Neural cell (in vitro differentiated cells): ENCODE results near the gene IRAK2. TPM values are rescaled to one million over a fixed set of nuclear protein-coding genes. Genes with fewer than 3 reads are reported as not detected.

Source experiments
- H2AFZ ChIP-seq: fragments of 200-600, 300-800 bp; sonication (generic), shearing (Covaris generic); 2 replicates; pipeline ENCODE4 v1.6.0; 2014; ENCODE audit warnings: low read depth, mild to moderate bottlenecking, antibody characterized with exemption, low read length, moderate library complexity
- H3F3A ChIP-seq: fragments of 200-600 bp; shearing (Covaris generic); 2 replicates; pipeline ENCODE4 v1.6.1; 2016; ENCODE audit warnings: mild to moderate bottlenecking, moderate library complexity, mixed read lengths, antibody characterized with exemption, low read length; ENCODE audit not compliant: insufficient read depth, poor library complexity, severe bottlenecking
- H3K27ac ChIP-seq: fragments of 200-600, 300-800 bp; sonication (generic), shearing (Covaris generic); 2 replicates; pipeline ENCODE4 v1.5.1; 2014; ENCODE audit warnings: mild to moderate bottlenecking, low read length, moderate library complexity
- H3K27me3 ChIP-seq: fragments of 300-800, 200-600 bp; sonication (generic), shearing (Covaris generic); 2 replicates; pipeline ENCODE4 v1.6.0; 2014; ENCODE audit warnings: mild to moderate bottlenecking, low read depth, low read length, moderate library complexity; ENCODE audit not compliant: insufficient read depth
- H3K36me3 ChIP-seq: fragments of 300-800, 200-600 bp; sonication (generic), shearing (Covaris generic); 2 replicates; pipeline ENCODE4 v1.5.1; 2014; ENCODE audit warnings: mild to moderate bottlenecking, antibody characterized with exemption, low read length, moderate library complexity; ENCODE audit not compliant: insufficient read depth
- H3K4me2 ChIP-seq: fragments of 300-800, 200-600 bp; sonication (generic), shearing (Covaris generic); 2 replicates; pipeline ENCODE4 v1.6.0; 2014; ENCODE audit warnings: mild to moderate bottlenecking, low read length
- H3K4me3 ChIP-seq: fragments of 300-800, 200-600 bp; sonication (generic), shearing (Covaris generic); 2 replicates; pipeline ENCODE4 v1.5.1; 2014; ENCODE audit warnings: mild to moderate bottlenecking, low read length, moderate library complexity
- H3K79me2 ChIP-seq: fragments of 200-600 bp; shearing (Covaris generic); replicated peaks from 2 replicates; pipeline ENCODE4 v1.6.0; 2014; ENCODE audit warnings: mild to moderate bottlenecking, low read length, moderate library complexity; ENCODE audit not compliant: insufficient read depth
- H3K9ac ChIP-seq: fragments of 300-800, 200-600 bp; sonication (generic), shearing (Covaris generic); 2 replicates; pipeline ENCODE4 v1.6.1; 2016; ENCODE audit warnings: mild to moderate bottlenecking, low read length, mixed read lengths
- H3K9me2 ChIP-seq: fragments of 200-600 bp; shearing (Covaris generic); 2 replicates; pipeline ENCODE4 v1.6.1; 2016; ENCODE audit warnings: mild to moderate bottlenecking, low read length, mixed read lengths; ENCODE audit not compliant: insufficient read depth
- H3K9me3 ChIP-seq: fragments of 200-600, 300-800 bp; sonication (generic), shearing (Covaris generic); 2 replicates; pipeline ENCODE4 v1.6.1; 2016; ENCODE audit warnings: mild to moderate bottlenecking, mixed run types, low read length, moderate library complexity, mixed read lengths
- H4K20me1 ChIP-seq: fragments of 200-600 bp; shearing (Covaris generic); 2 replicates; pipeline ENCODE4 v1.6.1; 2016; ENCODE audit warnings: mild to moderate bottlenecking, mixed run types; ENCODE audit not compliant: insufficient read depth
- EP300 ChIP-seq: fragments of 450-650 bp; conservative IDR thresholded peaks from 2 replicates; pipeline ENCODE4 v1.6.1; 2014; ENCODE audit warnings: antibody characterized with exemption, mild to moderate bottlenecking, moderate library complexity; ENCODE audit not compliant: poor library complexity, severe bottlenecking
- EZH2 ChIP-seq: fragments of 200-600, 300-800 bp; shearing (Covaris generic), sonication (generic); IDR thresholded peaks from 2 replicates; pipeline ENCODE4 v1.6.1; 2014; ENCODE audit warnings: antibody characterized with exemption, low read length, borderline replicate concordance, mild to moderate bottlenecking; ENCODE audit not compliant: insufficient read depth, poor library complexity, severe bottlenecking
- MXI1 ChIP-seq: fragments of 450-650 bp; conservative IDR thresholded peaks from 2 replicates; pipeline ENCODE4 v1.6.1; 2014; ENCODE audit warnings: antibody characterized with exemption, mild to moderate bottlenecking; ENCODE audit not compliant: poor library complexity, severe bottlenecking
- POLR2AphosphoS5 ChIP-seq: IDR thresholded peaks from 2 replicates; pipeline ENCODE4 v1.6.1; 2012
- RAD21 ChIP-seq: fragments of 450-650 bp; conservative IDR thresholded peaks from 2 replicates; pipeline ENCODE4 v1.6.1; 2014; ENCODE audit warnings: antibody characterized with exemption, mild to moderate bottlenecking, moderate library complexity
- SMC3 ChIP-seq: fragments of 450-650 bp; conservative IDR thresholded peaks from 2 replicates; pipeline ENCODE4 v1.6.1; 2014; ENCODE audit warnings: antibody characterized with exemption, mild to moderate bottlenecking, moderate library complexity; ENCODE audit not compliant: poor library complexity
- TAF1 ChIP-seq: IDR thresholded peaks from 2 replicates; pipeline ENCODE4 v1.6.1; 2012; ENCODE audit warnings: low read depth
- polyA plus RNA-seq: library from polyadenylated mRNA; depleted of rRNA; stranded (reverse); fragments of >200 nt; gene quantifications from 2 replicates; pipeline ENCODE4 v1.2.3, GENCODE V29; 2014
- TF ChIP-seq, protein P1 (sequence below): IDR thresholded peaks from 2 replicates; pipeline ENCODE4 v1.6.1; 2012; ENCODE audit warnings: borderline replicate concordance
- TF ChIP-seq, protein P2 (sequence below): fragments of 450-650 bp; IDR thresholded peaks from 2 replicates; pipeline ENCODE4 v1.5.1; 2014; ENCODE audit warnings: antibody characterized with exemption, mild to moderate bottlenecking, moderate library complexity; ENCODE audit not compliant: poor library complexity, severe bottlenecking

IRAK2 gene
- polyA plus RNA-seq, 1 donor from 2014 or later = 0.84 TPM

DNA sequence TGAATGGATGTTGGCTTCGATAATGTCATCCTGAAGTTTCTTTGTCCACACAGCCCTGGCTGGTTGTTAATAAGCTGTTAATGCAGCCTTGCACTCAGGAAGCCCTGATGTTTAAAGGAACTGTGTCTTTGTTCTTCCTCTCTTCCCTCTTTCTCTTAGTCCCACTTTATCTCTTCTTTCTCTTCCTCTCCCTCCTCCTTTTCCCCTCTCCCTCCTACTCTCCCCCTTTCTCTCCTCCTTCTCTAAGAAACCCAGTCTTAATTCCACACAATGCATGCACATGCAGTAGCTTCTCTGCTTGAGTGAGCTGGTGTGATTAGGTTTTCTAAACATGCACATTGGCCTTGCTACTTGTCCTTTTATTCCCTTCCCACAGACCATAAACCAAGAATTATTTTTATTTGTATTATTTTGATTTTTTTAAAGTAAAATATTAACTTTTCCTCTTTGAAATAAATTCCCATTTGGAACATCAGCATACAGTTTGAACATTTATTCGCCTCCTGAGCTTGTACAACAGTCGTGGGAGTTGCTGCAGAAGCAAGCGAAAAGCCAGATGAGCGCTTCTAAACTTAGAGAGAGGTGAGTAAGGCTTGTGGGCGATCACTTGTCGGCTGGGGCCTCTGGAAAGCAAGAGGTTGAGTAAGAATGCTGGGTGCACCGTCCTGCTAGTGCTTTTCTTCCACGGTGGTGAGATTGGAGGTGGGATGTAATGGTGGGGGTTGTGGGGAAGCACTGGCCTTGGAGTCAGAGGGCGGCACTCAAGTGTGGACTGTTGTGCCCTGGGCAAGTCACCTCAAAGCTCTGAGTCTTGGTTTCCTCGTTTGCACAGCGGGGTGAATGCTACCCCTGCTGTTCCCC, 120.8 kb downstream of the IRAK2 start:
- Histone ChIP-seq H3K36me3 (no peaks in the 10 kb centered on the region), H2AFZ (no peak overlapping the region), H3K4me2 (no peak overlapping the region), H3K27ac (no peak overlapping the region), H3F3A (no peaks in the 10 kb centered on the region), H3K9ac (no peak overlapping the region), H3K9me3 (no peaks in the 10 kb centered on the region), H3K4me3 (no peak overlapping the region), H3K9me2 (no peaks in the 10 kb centered on the region), H4K20me1 (no peaks in the 10 kb centered on the region), H3K79me2 (no peaks in the 10 kb centered on the region), H3K27me3 (no peaks in the 10 kb centered on the region)
- TF ChIP-seq, protein P1, sequence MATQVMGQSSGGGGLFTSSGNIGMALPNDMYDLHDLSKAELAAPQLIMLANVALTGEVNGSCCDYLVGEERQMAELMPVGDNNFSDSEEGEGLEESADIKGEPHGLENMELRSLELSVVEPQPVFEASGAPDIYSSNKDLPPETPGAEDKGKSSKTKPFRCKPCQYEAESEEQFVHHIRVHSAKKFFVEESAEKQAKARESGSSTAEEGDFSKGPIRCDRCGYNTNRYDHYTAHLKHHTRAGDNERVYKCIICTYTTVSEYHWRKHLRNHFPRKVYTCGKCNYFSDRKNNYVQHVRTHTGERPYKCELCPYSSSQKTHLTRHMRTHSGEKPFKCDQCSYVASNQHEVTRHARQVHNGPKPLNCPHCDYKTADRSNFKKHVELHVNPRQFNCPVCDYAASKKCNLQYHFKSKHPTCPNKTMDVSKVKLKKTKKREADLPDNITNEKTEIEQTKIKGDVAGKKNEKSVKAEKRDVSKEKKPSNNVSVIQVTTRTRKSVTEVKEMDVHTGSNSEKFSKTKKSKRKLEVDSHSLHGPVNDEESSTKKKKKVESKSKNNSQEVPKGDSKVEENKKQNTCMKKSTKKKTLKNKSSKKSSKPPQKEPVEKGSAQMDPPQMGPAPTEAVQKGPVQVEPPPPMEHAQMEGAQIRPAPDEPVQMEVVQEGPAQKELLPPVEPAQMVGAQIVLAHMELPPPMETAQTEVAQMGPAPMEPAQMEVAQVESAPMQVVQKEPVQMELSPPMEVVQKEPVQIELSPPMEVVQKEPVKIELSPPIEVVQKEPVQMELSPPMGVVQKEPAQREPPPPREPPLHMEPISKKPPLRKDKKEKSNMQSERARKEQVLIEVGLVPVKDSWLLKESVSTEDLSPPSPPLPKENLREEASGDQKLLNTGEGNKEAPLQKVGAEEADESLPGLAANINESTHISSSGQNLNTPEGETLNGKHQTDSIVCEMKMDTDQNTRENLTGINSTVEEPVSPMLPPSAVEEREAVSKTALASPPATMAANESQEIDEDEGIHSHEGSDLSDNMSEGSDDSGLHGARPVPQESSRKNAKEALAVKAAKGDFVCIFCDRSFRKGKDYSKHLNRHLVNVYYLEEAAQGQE = no peak
- TF ChIP-seq SMC3 (no peak), TAF1 (no peak), MXI1 (no peak), RAD21 (no peak), EZH2 (no peak), EP300 (no peak), POLR2AphosphoS5 (no peak)
- TF ChIP-seq, protein P2, sequence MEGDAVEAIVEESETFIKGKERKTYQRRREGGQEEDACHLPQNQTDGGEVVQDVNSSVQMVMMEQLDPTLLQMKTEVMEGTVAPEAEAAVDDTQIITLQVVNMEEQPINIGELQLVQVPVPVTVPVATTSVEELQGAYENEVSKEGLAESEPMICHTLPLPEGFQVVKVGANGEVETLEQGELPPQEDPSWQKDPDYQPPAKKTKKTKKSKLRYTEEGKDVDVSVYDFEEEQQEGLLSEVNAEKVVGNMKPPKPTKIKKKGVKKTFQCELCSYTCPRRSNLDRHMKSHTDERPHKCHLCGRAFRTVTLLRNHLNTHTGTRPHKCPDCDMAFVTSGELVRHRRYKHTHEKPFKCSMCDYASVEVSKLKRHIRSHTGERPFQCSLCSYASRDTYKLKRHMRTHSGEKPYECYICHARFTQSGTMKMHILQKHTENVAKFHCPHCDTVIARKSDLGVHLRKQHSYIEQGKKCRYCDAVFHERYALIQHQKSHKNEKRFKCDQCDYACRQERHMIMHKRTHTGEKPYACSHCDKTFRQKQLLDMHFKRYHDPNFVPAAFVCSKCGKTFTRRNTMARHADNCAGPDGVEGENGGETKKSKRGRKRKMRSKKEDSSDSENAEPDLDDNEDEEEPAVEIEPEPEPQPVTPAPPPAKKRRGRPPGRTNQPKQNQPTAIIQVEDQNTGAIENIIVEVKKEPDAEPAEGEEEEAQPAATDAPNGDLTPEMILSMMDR = no peak

DNA sequence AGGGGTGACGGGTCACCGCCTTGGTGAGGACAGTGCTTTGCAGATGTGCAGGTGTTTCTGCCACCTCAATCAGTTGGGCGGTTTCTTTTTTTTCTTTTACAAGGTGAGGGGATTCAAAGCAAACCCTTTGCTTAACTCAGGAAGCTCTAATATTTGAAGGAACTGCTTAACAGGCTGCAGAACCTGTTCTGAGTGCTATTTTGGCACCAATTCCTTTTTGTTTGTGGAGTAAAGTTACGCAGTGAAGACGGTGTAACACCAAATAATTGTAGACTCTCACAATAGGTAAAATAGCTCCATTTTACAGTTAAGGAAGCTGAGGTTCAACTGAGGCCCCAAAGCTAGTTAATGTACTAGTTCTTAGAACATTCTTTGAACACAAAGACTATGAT, 121.4 kb downstream of the IRAK2 start:
- Histone ChIP-seq H3K4me2 (no peak overlapping the region), H3K27ac (no peak overlapping the region), H4K20me1 (no peaks in the 10 kb centered on the region), H2AFZ (no peak overlapping the region), H3K36me3 (no peaks in the 10 kb centered on the region), H3K79me2 (no peaks in the 10 kb centered on the region), H3K9me3 (no peaks in the 10 kb centered on the region), H3K27me3 (no peaks in the 10 kb centered on the region), H3F3A (no peaks in the 10 kb centered on the region), H3K9me2 (no peaks in the 10 kb centered on the region), H3K9ac (no peak overlapping the region), H3K4me3 (no peak overlapping the region)
- TF ChIP-seq EZH2 (no peak), SMC3 (no peak), RAD21 (no peak), MXI1 (no peak), EP300 (no peak), POLR2AphosphoS5 (no peak), TAF1 (no peak)
- TF ChIP-seq, protein P1 = no peak
- TF ChIP-seq, protein P2 = no peak
